GM21526 (cell line): Measurements from ENCODE around the gene RAB11A.
"Not testable (repeated sequence)": the region's sequence is repeated elsewhere in the genome, so short reads cannot be mapped to it uniquely, and the experiment has no call there.

Experiments used
- ATAC-seq: cut with Tn5 transposase; IDR thresholded peaks from one replicate; pipeline ENCODE4 v1.9.1; 2021; ENCODE audit warnings: moderate library complexity; ENCODE audit not compliant: unreplicated experiment, low FRiP score

Gene RAB11A

DNA sequence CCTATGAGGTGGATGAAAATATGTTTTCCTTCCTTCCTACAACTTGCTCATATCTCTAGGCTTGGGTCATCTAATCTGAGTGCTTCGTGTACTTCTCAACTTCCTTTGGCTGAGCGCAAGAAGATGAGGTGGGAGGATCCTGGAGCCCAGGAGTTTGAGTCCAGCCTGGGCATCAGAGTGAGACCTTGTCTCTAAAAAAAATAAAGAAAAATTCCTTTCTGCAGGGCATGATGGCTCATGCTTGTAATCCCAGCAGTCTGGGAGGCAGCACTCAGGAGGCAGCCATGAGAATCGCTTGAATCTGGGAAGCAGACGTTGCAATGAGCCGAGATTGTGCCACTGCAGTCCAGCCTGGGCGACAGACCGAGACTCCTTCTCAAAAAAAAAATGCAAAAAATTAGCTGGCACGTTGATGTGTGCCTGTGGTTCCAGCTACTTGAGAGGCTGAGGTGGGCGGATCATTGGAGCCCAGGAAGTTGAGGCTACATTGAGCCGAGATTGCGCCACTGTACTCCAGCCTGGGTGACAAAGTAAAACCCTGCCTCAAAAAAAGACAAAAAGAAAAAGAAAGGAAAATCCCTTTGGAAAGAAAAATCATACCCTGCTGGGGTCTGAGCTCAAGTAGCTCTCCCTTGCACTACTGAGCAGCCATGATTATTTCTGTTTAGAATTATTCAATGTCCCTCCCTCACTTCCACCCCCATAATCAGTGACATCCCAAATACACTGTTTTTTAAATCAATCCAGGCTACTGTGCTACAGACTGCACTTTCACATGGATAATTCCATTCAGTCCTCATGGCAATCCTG lies 28.0 kb upstream of the RAB11A start:
- no peak for ATAC-seq

- ATAC-seq: no peak
These were observed 23.3 kb upstream of the RAB11A start for GRCh38 chr15:65845826-65846519.

GRCh38 chr15:65847989-65848388 lies 21.3 kb upstream of the RAB11A start:
- ATAC-seq: no peak

GRCh38 chr15:65851981-65852380 lies 17.3 kb upstream of the RAB11A start:
- no peak for ATAC-seq

DNA sequence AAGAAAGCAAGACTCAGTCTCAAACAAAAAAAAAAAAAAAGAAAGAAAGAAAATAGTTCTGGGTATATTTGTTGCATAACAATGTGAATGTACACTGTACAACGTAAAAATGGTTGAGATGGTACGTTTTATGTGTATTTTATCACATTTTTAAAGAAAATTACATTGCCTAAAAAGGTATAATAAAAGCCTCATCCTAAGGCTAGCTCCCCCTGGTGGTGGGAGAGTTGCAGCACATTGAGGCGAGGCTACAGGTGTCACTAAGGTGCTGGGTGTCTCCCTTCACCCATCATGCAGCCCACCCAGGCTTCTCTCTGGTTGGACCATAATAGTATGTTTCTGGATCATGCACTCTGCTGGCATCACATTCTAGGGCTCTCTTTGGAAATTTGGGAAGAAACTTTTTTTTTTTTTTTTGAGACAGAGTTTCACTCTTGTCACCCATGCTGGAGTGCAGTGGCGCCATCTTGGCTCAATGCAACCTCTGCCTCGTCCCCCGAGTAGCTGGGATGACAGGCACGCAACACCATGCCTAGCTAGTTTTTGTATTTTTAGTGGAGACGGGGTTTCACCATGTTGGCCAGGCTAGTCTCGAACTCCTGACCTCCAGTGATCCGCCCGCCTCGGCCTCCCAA lies 12.4 kb upstream of the RAB11A start:
- ATAC-seq: no peak

- ATAC-seq: no peak
These were observed 11.4 kb upstream of the RAB11A start for GRCh38 chr15:65857718-65858402.

DNA sequence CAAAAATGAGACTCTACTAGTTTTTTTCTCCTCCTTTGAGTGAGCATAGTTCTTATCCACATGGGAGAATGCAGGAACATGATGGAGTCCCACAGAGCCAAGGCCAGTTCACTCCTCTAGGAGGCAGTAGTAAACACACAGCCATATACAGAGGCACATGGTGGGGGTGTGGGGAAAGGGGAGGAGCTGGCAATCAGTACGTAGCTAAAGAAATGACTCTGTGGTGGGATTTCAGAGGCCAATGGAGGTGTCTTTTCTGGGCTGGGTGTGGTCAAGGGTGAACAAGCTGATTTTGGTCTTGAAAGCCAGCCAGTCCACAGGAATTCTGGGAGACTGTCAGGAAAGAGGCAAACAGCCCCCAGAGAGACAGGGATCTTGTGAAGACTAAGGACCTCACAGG lies 6.6 kb upstream of the RAB11A start:
- no peak for ATAC-seq

- no peak for ATAC-seq
These were observed 6.2 kb upstream of the RAB11A start for GRCh38 chr15:65863106-65863505.

- no peak for ATAC-seq
These were observed 2.0 kb upstream of the RAB11A start for GRCh38 chr15:65867244-65867643.

DNA sequence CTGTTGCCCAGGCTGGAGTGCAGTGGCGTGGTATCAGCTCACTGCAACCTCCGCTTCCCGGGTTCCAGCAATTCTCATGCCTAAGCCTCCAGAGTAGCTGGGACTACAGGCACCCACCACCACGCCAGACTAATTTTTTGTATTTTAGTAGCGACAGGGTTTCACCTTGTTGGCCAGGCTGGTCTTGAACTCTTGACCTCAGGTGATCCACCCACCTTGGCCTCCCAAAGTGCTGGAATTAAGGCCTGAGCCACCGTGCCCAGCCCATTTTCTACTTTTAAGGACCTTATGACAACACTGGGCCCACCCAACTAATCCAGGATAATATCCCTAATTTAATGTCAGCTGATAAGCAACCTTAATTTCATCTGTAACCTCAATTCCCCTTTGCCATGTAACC lies 1.4 kb upstream of the RAB11A start:
- ATAC-seq: not testable (repeated sequence)

GRCh38 chr15:65868546-65869125 lies 655 bp upstream of the RAB11A start:
- no peak for ATAC-seq

- ATAC-seq: no peak
These were observed 922 bp downstream of the RAB11A start for GRCh38 chr15:65869954-65870871.

- no peak for ATAC-seq
These were observed 1.7 kb downstream of the RAB11A start for GRCh38 chr15:65870889-65871533.

GRCh38 chr15:65871886-65872285 lies 2.6 kb downstream of the RAB11A start:
- not testable (repeated sequence) for ATAC-seq

DNA sequence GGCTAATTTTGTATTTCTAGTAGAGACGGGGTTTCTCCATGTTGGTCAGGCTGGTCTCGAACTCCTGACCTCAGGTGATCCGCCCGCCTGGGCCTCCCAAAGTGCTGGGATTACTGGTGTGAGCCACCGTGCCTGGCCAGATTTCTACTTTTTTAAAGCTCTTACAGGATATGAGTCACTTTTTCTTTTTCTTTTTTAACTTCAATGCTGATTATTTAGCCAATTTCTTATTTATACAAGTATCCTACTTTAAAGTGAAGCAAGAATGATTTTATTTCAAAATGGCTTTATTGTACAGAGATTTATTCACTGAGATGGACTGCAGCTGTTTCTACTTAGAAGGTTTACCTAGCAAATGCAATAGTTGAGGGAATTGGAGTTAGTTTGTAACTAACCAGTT lies 3.3 kb downstream of the RAB11A start:
- not testable (repeated sequence) for ATAC-seq

GRCh38 chr15:65873256-65873655 lies 4.0 kb downstream of the RAB11A start:
- ATAC-seq: no peak

- ATAC-seq: no peak
These were observed 6.2 kb downstream of the RAB11A start for GRCh38 chr15:65875458-65875857.

DNA sequence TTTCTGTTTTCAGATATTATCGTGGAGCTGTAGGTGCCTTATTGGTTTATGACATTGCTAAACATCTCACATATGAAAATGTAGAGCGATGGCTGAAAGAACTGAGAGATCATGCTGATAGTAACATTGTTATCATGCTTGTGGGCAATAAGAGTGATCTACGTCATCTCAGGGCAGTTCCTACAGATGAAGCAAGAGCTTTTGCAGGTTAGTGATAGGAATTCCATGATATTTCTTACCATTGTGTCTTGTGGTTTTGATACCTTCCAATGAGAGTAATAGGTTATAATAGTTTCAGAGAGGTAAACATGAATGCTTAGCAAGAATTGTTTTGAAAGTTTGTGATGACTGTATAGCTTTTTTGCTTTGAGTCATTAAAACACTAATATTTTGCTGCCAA lies 8.5 kb downstream of the RAB11A start:
- no peak for ATAC-seq

DNA sequence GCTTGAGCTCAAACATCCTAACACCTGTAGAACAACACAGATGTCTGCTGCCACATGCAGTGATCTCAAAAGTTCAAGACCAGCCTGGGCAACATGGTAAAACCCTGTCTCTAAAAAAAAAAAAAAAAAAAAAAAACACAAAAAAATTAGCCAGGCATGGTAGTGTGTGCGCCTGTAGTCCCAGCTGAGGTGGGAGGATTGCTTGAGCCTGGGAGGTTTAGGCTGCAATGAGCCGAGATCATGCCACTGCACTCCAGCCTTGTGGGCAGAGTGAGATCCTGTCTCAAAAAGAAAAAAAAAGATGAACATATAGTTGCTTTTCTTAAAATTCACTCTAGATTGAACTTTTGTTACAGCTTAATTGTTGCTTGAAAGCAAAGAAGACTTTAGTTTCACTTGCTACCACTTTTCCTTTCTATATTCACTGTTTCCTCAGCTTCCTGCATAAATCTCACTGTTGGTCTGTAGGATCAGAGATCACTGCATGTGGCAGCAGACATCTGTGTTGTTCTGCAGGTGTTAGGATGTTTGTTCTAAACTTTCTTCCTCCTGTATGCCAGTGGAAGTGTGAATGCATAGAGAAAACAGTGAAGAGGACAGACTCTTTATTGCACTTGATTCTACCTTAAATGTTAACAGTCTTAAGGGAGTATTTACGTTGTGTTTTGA lies 12.6 kb downstream of the RAB11A start:
- no peak for ATAC-seq
